Smooth muscle cell of the coronary artery (primary cell): Measurements from ENCODE around the gene MEX3B. TPM values are rescaled to one million over a fixed set of nuclear protein-coding genes. Genes with fewer than 3 reads are reported as not detected.

ENCODE experiments used
- total RNA-seq: library from RNA; depleted of rRNA; stranded (reverse); fragments of >200 nt; gene quantifications from 2 replicates; pipeline ENCODE4 v1.2.3, GENCODE V29; 2014; ENCODE audit warnings: low replicate concordance

MEX3B gene
- 2.6 and 54.9 TPM in 2 replicates for total RNA-seq

GRCh38 chr15:82045892-82046665 lies at the start of gene MEX3B:
MEX3B (minus strand) TSS chr15:82046018; CDS start chr15:82045705, 313 bp downstream.

Other genes starting within 250 kb of the MEX3B start
- gene EFL1, start 216.7 kb upstream of the MEX3B start, total RNA-seq = 17.9 and 19.6 TPM in 2 replicates
- gene SAXO2, start 216.8 kb upstream of the MEX3B start, total RNA-seq = 0.23 and 0.98 TPM in 2 replicates